Medulla oblongata (tissue), 1 donor: Measurements from ENCODE around the gene FGFR3.
"Not testable (repeated sequence)": the region's sequence is repeated elsewhere in the genome, so short reads cannot be mapped to it uniquely, and the experiment has no call there.

ENCODE experiments used
- DNase-seq: peaks from one replicate; pipeline ENCODE4 v3.0.0-alpha.2; 2015; ENCODE audit errors: extremely low spot score

FGFR3 gene

DNA sequence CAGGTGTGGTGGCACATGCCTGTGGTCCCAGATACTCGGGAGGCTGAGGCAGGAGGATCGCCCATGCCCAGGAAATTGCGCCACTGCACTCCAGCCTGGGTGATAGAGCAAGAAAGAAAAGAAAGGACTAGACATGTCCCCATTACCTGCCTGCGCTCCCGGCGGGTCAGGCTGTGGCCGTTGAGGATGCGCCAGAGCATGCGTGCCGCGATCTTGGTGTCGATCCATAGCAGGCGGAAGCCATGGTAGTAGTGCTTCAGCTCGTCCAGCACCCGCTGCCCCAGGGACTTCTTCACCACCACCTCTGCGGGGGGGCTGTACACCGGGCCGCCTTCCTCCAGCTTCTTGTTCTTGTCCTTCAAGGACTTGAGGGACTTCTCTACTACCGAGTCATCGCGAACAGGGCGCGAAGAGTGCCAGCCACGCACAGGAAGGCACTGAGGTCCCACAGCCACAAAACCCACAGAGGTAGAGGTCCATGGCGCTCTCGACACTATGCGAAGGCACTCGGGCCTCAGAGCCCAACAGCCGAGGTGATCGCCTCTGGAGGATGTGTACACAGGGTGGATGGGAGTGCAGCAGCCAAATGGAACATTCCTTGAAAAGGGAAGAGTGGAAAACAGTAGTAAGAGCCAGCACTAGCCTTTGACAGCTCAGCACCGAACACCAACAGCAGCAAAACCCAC lies 48.3 kb downstream of the FGFR3 start:
- no peak for DNase-seq

DNA sequence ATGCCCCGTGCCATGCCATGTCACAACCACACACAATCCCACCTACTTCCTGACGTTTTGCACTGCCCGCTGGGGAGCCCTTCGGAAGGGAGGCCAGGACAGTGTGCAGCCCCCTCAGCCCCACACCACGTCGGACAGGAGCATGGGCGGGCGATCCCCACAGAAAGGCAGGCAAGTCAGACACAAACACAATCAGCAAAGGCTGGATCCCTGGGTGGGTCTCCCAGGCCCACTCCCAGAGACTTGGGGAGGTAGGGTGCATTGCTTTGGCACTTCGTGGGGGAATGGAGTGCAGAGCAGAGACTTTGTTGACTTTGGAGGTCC lies 48.8 kb downstream of the FGFR3 start:
- DNase-seq, result no peak

DNA sequence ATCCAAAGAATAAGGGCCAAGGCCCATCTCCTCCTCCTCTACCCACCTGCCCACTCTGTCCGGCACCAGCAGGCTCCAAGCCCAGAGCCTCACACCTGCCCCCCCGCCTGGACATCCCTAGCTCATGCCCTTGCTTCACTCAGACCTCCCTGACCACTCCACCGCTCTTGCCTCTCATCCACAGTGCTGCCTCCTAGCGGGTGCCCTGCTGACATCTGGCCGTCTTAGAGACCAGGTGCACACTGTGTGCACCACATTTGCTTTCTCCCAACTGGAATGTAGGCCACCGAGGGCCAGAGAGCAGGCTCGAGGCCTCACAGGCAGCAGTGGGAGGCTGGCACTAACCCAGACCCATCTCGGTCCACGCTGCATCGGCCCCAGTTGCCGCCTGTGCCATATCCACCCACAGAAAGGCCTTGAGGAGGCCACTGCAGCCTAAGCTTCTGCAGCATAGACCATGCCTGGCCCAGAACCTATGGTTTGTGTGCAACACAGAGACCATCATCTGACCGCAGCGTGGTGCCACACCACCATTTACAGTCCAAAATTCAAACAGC lies 49.3 kb downstream of the FGFR3 start:
- no peak for DNase-seq

- DNase-seq, result no peak
These were observed 49.9 kb downstream of the FGFR3 start for GRCh38 chr4:1842993-1843448.

- peak; percentile 48 for DNase-seq
These were observed 50.8 kb downstream of the FGFR3 start for GRCh38 chr4:1843852-1844251.

GRCh38 chr4:1844618-1845017 lies 51.5 kb downstream of the FGFR3 start:
- DNase-seq, result not testable (repeated sequence)

DNA sequence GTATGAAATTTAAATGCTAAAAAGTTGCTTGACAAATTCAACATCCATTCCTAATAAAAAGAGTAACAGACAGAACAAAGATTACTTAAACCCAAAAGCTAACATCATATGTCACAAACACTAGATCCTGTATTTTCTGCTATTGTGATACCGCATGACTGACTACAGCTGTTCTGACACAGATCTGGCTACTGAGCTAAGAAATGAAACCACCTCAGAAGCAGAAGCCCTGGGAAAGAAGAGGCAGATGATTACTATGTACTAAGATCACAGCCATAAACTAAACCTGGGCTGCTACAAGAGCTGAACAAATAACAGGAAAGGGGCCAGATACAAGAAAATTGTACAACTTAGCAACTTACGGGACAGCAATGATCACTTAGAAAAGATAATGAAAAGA lies 53.5 kb downstream of the FGFR3 start:
- DNase-seq, result no peak

GRCh38 chr4:1850276-1850675 lies 57.2 kb downstream of the FGFR3 start:
- DNase-seq, result no peak

DNA sequence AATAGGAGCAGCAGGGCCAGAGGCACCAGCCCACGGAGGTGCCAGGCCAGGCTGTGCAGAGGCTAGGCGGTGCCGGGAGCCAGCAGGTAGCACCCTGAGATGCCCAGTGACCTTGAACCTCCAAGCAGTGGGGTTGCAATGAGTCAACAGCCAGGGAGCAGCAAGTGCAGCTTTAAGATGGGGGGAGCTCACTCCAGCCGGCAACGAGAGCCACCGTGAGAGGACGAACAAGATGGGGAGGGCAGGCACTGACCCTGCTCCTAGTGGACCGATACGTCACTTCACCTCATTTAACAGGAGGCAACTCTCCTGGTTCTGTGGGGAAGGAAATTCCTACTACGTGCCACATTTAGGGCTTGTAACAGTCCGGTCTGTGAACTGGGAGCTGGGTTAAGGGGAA lies 58.1 kb downstream of the FGFR3 start:
- DNase-seq, result no peak

GRCh38 chr4:1851575-1852410 lies 58.7 kb downstream of the FGFR3 start:
- no peak for DNase-seq

DNA sequence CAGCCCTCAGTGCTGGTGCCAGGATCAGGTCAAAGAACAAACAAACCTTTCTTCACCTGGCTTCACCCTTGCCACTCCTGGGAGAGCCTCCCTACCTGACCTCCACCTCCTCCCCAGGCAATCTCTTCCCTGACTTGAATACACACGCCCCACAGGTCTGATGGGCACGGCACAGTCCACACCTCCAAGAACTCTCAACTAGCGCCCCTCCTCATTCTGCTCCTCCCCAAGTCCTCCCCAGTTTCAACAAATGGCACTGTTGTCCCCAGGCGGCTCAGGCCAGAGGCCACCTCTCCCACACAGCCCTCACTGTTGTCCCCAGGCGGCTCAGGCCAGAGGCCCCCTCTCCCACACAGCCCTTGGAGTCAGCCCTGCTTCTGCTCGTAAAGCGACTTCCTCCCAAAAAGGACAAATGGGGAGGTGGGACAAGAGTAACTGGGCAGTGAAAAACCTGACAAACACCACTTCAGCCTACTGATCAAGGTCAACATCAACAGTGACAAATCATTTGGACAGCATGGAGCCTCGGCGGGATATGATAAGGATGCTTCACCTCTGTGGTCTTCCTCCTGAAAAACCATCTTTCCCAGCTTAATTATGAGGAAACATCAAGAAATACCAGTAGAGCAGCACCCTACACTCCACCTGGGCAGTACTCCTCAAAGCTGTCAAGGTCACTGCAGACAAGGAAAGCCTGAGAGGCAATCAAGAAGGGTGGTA lies 60.0 kb downstream of the FGFR3 start:
- no peak for DNase-seq

GRCh38 chr4:1854752-1855151 lies 61.7 kb downstream of the FGFR3 start:
- no peak for DNase-seq

GRCh38 chr4:1855333-1856070 lies 62.4 kb downstream of the FGFR3 start:
- DNase-seq, result no peak

- peak; percentile 96 for DNase-seq
These were observed 63.2 kb downstream of the FGFR3 start, which contains the start of gene LETM1 for GRCh38 chr4:1856071-1856942. LETM1 (minus strand) TSS chr4:1856156; CDS start chr4:1855950, 206 bp downstream.

DNA sequence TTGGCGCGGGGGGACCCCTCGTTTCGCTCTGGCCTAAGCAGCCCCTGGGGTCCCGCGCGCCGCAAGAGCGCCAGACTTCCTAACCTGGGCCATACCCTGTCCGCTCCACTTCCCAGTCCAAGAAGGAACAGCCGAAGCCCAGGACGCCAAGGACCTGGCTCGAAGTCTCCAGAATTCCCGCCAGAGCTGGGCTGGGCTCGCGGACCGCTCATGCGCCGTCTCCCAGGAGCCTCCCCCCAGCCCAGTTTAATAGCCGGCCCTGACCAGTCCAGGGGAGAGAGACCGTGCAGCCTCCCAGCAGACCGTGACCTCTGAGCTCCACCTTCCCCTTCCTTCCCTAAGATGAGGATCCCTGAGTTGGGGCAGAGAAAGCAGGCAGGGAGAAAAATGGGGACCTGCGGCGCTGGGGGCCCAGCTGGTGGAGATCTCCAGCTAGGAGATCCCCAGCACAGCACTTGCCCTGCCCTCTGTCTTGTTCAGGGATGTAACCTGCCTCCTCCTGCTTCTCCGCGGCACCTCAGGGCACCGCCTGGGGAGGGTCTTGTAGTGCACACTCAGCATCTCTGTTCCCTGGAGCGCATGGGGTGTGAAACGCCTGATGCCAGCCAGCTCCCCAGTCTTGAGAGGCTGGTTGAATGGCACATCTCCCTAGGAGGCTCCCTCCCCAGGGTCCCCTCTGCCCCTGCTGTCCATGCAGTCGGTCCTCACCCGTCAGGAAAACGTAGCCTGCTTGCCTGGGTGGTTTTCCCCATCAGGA lies 64.0 kb downstream of the FGFR3 start:
- peak; percentile 59 for DNase-seq

GRCh38 chr4:1857931-1858330 lies 64.8 kb downstream of the FGFR3 start:
- DNase-seq, result no peak
